OCI-LY1 (cell line): ENCODE results near the gene ROBO1.

Experiments used
- EZH2 ChIP-seq: fragments of 200-600 bp; sonication (generic), shearing (Covaris generic); IDR thresholded peaks from 2 replicates; pipeline ENCODE4 v1.8.0; 2017; ENCODE audit warnings: borderline replicate concordance, mixed run types, mild to moderate bottlenecking, antibody characterized with exemption, low read length, moderate library complexity, mixed read lengths
- TF ChIP-seq, protein P1 (sequence below): fragments of 200-600 bp; sonication (generic), shearing (Covaris generic); IDR thresholded peaks from 2 replicates; pipeline ENCODE4 v1.5.1; 2017; ENCODE audit warnings: mild to moderate bottlenecking, antibody characterized with exemption, low read length, moderate library complexity, mixed read lengths

DNA sequence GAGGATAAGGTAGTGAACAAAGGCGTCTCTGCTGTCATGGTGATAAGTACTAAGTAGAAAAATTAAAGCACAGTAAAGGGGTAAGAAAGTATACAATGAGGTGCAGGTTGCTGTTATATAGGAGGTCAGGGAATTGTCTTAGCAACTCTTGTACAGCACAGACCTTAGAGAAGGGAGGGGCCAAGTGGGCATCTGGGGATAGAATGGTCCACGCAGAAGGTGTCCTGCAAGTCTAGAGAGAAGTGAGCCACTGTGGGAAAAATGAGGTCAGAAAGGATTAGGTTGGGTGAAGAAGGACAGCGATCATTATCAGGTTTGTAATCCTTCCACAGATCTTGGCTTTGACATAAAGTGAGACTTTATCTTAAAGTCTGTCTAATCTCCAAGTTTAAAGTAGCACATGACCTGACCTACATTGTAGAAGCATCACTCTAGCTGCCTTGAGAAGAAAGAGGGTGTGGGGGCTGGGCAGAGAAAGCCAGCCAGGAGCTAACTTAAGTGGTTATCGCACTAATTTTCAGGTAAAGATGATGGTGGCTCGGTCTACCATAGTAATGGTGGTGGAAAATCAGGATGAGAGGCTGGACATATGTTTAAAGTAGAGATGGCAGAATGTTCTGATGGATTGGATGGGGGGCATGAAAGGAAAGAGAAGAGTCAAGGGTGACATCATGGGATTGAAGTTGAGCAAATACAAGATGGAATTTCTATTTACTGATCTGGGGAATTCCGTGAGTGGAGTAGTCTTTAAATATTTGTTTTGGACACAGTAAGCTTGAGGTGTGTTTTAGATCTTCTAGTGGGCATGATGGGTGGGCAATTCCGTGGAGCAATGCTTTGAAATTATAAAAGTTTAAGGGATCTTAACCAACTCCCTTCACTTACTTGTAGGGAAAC, 919.2 kb downstream of the ROBO1 start:
- TF ChIP-seq, protein P1, sequence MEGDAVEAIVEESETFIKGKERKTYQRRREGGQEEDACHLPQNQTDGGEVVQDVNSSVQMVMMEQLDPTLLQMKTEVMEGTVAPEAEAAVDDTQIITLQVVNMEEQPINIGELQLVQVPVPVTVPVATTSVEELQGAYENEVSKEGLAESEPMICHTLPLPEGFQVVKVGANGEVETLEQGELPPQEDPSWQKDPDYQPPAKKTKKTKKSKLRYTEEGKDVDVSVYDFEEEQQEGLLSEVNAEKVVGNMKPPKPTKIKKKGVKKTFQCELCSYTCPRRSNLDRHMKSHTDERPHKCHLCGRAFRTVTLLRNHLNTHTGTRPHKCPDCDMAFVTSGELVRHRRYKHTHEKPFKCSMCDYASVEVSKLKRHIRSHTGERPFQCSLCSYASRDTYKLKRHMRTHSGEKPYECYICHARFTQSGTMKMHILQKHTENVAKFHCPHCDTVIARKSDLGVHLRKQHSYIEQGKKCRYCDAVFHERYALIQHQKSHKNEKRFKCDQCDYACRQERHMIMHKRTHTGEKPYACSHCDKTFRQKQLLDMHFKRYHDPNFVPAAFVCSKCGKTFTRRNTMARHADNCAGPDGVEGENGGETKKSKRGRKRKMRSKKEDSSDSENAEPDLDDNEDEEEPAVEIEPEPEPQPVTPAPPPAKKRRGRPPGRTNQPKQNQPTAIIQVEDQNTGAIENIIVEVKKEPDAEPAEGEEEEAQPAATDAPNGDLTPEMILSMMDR, result no peak
- no peak for TF ChIP-seq EZH2
